A549 (cell line): ENCODE measurements around the gene ANKRD13C.

Source experiments
- CBX8 ChIP-seq: fragments of 200-600 bp; sonication (generic); IDR thresholded peaks from 2 replicates; pipeline ENCODE4 v1.6.1; 2016
- CEBPB ChIP-seq, 2 experiments: fragments of >200 bp in 1 of 2; sonication (Bioruptor Twin) in 1 of 2; formaldehyde crosslinking in 1 of 2; IDR thresholded peaks; 2 replicates each; pipeline ENCODE4 v1.6.1; 2012 to 2016
- CHD4 ChIP-seq: fragments of 200-600 bp; sonication (generic); IDR thresholded peaks from 2 replicates; pipeline ENCODE4 v1.6.1; 2016; ENCODE audit warnings: antibody characterized with exemption, mild to moderate bottlenecking, borderline replicate concordance
- KDM5A ChIP-seq: fragments of 200-600 bp; sonication (generic); IDR thresholded peaks from 2 replicates; pipeline ENCODE4 v1.6.1; 2016; ENCODE audit warnings: antibody characterized with exemption, mild to moderate bottlenecking
- POLR2A ChIP-seq: IDR thresholded peaks from 2 replicates; pipeline ENCODE4 v1.6.1; 2012; ENCODE audit warnings: mild to moderate bottlenecking, low read length
- RNF2 ChIP-seq: fragments of 200-600 bp; sonication (generic); IDR thresholded peaks from 2 replicates; pipeline ENCODE4 v1.6.1; 2016; ENCODE audit warnings: low read depth, mild to moderate bottlenecking, antibody characterized with exemption, moderate library complexity, borderline replicate concordance
- USF2 ChIP-seq: fragments of 450-650 bp; IDR thresholded peaks from 2 replicates; pipeline ENCODE4 v1.6.1; 2014; ENCODE audit warnings: antibody characterized with exemption
- TF ChIP-seq, protein P1 (sequence below): fragments of >200 bp; sonication (Bioruptor Twin); formaldehyde crosslinking; IDR thresholded peaks from 3 replicates; pipeline ENCODE4 v1.5.1; 2016
- TF ChIP-seq, protein P2 (sequence below): IDR thresholded peaks from 2 replicates; pipeline ENCODE4 v1.6.1; 2012

- TF ChIP-seq, protein P1, sequence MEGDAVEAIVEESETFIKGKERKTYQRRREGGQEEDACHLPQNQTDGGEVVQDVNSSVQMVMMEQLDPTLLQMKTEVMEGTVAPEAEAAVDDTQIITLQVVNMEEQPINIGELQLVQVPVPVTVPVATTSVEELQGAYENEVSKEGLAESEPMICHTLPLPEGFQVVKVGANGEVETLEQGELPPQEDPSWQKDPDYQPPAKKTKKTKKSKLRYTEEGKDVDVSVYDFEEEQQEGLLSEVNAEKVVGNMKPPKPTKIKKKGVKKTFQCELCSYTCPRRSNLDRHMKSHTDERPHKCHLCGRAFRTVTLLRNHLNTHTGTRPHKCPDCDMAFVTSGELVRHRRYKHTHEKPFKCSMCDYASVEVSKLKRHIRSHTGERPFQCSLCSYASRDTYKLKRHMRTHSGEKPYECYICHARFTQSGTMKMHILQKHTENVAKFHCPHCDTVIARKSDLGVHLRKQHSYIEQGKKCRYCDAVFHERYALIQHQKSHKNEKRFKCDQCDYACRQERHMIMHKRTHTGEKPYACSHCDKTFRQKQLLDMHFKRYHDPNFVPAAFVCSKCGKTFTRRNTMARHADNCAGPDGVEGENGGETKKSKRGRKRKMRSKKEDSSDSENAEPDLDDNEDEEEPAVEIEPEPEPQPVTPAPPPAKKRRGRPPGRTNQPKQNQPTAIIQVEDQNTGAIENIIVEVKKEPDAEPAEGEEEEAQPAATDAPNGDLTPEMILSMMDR = no peak
- TF ChIP-seq CBX8 (no peak), KDM5A (no peak), CEBPB (IDR thresholded peaks at IDR 0.05) (no peak), RNF2 (no peak), POLR2A (no peak), USF2 (no peak), CHD4 (no peak)
- TF ChIP-seq, protein P2, sequence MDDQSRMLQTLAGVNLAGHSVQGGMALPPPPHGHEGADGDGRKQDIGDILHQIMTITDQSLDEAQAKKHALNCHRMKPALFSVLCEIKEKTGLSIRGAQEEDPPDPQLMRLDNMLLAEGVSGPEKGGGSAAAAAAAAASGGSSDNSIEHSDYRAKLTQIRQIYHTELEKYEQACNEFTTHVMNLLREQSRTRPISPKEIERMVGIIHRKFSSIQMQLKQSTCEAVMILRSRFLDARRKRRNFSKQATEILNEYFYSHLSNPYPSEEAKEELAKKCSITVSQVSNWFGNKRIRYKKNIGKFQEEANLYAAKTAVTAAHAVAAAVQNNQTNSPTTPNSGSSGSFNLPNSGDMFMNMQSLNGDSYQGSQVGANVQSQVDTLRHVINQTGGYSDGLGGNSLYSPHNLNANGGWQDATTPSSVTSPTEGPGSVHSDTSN = no peak
Measured at GRCh38 chr1:70256664-70257063, 97.9 kb downstream of the ANKRD13C start.
